TTC549 (cell line): ENCODE data around the gene NPY.

ENCODE experiments used
- FAIRE-seq: peaks from 2 replicates; lab custom pipeline; 2012; peaks lifted over from hg19 to GRCh38; lab: Jason Lieb, UNC

NPY gene

DNA sequence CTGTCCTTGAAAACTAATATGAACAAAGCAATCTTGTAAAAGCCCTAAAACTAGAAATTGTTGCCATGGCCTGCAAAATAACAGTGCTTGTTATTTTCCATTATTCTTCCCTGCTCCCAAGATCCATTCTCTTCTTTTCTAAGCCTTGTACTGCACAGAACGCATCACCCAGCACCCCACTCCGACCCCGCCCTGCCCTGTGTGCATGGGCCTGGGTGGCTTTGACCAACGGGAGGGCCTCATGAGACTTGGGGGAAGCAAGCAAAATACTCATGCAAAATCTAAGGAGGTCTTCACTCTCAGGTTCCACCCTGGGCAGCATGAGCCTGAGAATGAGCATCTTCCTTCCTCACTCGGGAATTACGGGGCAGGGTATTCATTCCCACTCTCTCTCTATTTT lies 32.4 kb downstream of the NPY start:
- no peak for FAIRE-seq

DNA sequence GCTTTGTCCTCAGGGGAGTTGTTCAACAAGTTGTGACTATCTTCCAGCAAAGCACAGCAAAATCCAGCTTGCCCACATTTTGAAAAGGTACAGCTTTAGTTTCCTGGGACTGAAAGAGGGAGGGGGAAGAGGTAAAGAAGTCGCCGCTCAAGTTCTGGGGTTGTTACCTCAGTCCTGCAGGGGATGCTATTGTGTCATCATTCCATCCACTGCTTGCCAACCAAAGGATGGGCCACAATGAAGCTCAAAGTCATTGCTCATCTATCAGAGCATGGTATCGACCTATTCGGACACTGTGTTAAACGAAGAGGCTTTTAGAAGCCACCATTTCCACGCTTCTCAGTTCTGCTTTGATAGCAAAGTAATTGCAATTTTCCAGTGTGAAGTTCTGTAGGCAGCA lies 34.3 kb downstream of the NPY start:
- no peak for FAIRE-seq

DNA sequence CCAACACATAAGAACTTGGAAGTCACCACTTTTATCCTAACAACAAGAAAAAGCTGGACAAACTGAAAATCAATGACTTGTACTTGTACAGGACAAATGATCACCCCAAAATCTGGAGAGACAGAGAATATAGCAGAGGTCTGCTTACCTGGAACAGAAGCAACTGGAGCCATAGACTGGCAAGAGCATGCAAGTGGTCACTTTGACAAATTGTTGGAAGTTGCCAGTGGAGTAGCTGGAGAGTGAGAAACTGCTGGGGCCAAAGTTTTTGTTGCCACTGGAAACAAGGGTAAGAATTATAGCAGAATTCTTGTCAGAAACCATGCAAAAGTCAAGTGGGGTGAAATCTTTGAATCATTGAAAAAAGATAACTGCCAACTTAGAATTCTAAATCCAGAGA lies 35.2 kb downstream of the NPY start:
- FAIRE-seq = no peak

DNA sequence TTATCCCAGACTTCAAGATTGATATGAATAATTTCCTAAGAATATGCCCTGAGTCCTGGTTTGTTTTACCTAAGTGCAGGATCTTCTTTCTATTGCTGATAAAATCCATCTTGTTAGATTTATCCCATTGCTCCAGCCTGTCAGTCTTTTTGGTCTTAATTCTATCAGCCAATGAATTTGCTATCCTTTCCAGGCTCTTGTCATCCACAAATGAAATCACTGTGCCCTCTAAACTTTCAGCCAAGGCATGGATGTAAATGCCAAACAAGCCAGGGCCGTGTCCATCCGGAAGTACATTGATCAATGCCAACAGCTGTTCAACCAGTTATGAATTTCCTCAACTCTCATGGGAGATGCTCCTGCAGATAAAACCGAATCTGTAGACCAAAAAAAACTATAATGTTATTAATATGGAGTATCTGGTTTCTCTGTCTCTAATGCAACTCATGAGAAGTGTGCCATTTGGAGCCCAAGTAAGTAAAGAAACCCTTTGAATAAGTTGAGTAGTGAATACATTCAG lies 40.0 kb downstream of the NPY start:
- FAIRE-seq = no peak

DNA sequence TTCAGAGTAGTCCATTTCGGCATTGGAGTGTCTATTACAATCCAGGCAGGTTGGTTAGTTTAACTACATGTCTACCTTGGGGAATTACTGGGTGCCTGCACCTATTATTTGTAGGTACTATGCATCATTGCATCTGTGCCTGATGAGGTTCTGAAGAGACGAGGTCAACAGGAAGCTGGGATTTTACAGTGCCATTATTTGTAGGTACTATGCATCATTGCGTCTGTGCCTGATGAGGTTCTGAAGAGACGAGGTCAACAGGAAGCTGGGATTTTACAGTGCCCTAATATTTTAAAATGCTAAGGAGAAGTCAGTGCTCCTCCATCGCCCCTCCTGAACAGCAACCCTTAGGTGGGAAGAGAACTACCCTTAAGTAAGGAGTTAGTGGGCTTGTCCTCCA lies 41.7 kb downstream of the NPY start:
- no peak for FAIRE-seq

DNA sequence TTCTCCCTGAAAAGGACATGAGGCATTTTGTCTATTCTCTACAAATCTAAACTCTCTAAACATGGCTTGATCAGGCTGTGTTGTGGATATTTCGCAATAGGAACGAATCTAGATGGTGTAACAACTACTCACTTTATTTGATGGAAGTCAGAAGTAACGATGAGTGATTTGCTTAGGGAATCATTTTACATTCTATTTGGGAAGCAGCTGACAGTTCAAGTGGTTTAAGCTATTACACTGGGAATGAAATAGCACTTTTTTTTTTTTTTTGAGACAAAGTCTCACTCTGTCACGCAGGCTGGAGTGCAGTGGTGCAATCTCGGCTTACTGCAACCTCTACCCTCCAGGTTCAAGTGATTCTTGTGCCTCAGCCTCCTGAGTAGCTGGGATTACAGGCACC lies 44.1 kb downstream of the NPY start:
- FAIRE-seq = no peak

DNA sequence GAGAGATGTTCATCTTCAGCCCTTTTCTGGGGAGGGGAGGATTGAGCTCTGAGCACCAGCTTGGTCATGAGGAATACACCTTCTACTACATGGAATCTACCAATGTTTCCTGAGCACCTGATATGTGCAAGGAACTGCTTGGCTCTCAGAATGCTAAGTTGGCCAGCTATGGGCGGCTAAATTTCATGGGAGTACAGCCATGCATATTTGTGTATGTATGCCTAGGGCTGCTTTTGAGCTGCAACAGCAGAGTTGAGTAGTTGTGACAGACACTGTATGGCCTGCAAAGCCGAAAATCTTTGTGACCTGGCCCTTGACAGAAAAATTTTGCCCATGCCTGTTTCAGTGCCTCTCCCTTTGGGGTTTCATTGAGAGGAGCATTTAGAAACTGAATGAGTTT lies 44.9 kb downstream of the NPY start:
- FAIRE-seq = no peak

DNA sequence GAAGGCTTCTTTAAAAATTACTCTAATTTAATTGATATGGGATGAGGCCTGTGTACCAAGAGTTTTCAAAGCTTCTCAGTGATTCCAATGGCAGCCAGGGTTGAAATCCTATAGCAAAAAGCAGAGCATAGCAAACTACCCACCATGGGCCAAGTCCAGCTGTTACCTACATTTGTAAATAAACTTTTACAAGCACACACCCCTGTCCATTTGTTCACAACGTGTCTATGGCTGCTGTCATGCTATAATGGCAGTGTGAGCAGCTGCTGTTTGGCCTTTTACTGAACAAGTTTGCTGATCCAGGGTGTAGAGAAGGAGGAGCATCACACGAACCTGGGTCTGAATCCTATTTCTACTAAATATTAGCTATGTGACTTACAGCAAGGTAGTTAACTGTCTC lies 50.0 kb downstream of the NPY start:
- no peak for FAIRE-seq

DNA sequence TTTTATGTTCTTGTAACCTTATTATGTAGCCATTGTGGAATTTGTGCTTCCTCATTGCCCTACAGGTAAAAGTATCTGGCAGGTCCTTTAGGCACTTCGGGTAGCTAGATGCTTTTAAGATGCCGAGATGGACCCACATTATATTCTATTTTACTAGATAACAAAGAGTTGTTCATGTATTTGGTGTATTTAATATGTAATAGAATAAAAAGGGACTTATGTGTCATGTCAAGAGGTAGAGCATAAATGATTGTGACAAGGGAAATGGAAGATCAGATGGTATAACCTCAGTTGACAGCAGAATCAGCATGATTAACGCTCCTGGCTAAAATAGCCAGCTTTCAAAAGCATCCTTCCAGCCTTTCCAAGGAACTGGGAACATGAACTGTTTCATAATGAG lies 50.6 kb downstream of the NPY start:
- no peak for FAIRE-seq

DNA sequence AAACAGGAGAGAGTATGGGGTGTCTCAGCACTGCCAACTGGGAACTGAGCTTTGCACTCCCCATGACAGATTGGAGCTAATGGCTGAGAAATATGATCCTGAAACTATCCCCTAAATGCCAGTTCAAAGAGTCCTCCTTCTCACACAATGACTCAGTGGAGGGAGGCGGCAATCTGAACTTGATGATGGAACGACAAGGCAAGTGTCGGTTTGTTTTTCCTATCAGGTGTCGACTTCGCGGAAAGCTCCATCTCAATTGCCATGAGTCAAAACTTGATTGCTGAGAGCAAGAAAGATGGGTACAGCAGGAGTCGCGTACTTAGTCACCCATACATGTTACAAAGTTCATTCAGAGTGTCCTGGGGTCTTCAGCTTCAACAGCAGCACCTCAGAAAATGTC lies 52.5 kb downstream of the NPY start:
- FAIRE-seq = no peak

DNA sequence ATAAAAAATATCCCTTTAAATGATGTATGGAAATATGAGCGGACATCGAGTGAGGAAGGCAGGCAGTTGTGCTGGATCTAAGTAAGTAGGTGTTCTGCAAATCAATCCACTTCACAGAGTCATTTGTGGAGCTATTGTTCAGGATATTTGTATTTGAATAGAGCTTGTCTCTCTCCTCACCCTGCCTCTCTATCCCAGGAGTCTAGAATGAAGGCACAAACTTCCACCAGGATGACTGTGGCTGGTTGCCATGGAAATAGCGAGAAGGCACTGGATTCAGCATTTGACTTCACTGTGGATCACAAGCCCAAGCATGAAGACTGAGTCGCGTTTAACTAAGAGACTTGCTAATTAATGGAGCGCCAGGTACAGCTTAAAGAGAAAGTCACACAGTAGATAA lies 53.2 kb downstream of the NPY start:
- FAIRE-seq = no peak

DNA sequence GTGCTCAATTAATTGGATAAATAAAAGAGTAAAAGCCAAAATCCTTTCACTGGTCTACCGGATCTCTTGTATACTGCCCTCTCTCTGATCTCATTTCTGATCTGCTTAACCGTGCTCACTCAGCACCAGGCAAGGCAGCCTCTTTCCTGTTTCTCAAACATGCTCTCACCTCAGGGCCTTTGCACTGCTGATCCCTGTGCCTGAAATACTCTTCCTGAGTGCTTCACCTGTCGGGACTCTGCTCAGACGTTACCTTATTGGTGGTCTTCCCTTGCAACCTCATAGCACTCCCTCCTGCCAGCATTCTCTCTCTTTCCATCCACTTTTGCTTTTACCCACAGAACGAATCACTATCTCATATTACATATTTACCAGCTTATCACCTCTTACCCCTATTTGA lies 55.6 kb downstream of the NPY start:
- no peak for FAIRE-seq

DNA sequence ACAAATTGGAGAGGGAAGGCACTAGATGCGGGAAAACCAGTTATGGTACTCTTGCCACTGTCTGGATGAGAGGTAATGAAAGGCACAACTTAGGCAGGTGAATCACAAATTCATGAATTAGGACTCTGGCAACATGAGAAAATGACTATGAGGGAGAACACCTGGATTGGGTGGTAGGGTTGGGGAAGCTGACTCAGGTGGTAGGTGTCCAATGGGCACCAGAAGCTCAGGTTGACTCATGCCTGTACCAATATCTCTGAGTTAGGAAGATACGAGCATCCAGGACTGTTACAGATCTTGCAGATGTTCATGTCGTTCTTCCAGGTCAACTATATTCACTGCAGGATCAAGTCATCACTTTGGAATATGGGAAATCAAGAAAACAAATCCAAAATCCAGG lies 56.7 kb downstream of the NPY start:
- FAIRE-seq = no peak
